CMK (cell line): ENCODE data around the gene KIF13A.
"Not testable (repeated sequence)": the region's sequence is repeated elsewhere in the genome, so short reads cannot be mapped to it uniquely, and the experiment has no call there.

Experiments
- DNase-seq: peaks from one replicate; pipeline ENCODE4 v3.0.0-alpha.2; 2010; ENCODE audit warnings: low read depth

Gene KIF13A

DNA sequence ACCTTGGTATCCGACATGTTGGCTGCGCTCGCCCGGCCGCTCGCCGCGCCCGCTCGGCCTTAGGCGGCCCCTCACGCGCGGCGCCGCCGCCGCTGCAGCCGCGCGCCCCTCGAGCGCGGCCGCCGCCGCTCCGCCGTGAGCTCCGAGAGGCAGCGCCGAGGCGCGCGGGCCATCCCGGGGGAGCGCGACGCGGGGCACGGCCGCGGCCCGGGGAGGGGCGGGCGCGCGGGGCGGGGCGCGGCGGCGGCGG lies at the start of gene KIF13A:
Gene KIF13A (minus strand): TSS at position 189 of the 250 bp plus-strand sequence. CDS start 172 bp downstream, at position 17.
- DNase-seq = no peak

GRCh38 chr6:18036781-18037180 lies 49.3 kb upstream of the KIF13A start:
- DNase-seq = peak; percentile 18

DNA sequence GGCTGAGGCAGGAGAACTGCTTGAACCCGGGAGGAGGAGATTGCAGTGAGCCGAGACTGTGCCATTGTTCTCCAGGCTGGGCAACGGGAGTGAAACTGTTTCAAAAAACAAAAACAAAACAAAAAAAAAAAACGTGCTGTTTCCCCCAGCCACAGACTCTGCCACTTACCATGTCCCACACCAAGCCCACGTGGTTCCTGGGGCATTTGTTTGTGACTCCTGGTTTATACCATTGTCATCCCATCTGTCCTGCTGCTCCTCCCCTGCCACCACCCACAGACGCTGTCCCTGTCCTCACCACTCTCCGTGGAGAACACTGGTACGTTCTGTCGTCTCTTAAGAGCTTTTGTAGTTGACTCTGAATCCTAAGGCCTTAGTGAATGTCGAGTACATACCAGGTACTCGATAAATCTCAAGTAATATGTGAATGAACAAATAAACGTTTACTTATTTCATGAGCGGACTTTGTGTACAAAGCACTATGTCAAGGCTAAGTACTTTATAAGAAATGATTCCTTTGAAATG lies 48.0 kb upstream of the KIF13A start:
- DNase-seq = no peak

- no peak for DNase-seq
These were observed 47.4 kb upstream of the KIF13A start for GRCh38 chr6:18034798-18035202.

- DNase-seq = no peak
These were observed 44.3 kb upstream of the KIF13A start for GRCh38 chr6:18031680-18032256.

DNA sequence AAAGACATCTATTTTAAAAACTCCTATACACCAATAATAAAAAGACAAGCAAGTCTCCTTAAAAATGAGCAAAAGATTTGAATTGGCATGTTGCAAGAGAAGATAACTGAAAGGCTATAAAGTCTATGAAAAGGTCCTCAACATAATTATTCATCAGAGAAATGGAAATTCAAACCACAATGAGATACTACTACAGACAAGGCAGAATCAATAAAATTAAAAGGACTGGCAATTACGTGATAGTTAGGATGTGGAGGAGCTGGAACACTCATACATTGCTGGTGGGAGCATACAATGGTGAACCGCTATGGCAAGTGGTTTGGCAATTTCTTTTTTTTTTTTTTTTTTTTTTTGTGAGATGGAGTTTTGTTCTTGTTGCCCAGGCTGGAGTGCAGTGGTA lies 43.8 kb upstream of the KIF13A start:
- no peak for DNase-seq

GRCh38 chr6:18028332-18028731 lies 40.9 kb upstream of the KIF13A start:
- no peak for DNase-seq

- DNase-seq = no peak
These were observed 38.2 kb upstream of the KIF13A start for GRCh38 chr6:18025596-18025995.

DNA sequence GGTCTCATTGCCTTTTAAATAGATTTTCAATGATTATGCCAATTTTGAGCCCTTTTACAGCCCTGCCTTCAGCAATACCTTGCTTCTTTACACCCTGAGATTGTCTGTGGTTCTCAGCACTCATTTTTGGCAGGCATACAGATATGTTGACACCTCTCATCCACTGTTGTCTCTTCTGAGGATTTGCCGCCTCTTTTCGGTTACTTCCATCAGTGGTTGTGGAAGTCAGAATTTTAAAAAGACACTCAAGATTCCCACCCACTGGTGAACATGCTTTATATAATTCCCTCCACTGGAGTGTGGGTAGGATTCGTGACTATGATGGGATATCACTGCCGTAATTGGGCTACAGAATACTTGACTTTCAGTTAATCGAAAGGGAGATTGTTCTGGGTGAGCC lies 37.4 kb upstream of the KIF13A start:
- no peak for DNase-seq

DNA sequence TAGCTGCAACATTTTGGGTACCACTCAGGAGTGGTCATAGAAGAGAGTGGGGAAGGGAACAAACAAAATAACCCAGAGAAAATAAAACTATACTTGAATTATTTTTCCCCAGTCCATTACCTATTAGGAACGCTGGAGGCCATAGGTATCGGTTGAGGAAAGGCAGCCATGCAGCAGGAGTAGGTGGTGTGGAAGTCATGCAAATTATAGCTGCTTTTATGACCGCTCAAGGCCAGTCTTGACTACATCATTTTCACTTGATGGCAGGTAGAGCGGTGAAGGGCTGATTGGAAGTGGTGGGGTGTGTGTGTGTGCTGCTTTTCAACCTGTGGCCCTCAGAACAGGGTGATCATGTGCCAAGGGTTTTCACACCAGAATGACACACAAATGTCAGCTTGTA lies 36.5 kb upstream of the KIF13A start:
- no peak for DNase-seq

DNA sequence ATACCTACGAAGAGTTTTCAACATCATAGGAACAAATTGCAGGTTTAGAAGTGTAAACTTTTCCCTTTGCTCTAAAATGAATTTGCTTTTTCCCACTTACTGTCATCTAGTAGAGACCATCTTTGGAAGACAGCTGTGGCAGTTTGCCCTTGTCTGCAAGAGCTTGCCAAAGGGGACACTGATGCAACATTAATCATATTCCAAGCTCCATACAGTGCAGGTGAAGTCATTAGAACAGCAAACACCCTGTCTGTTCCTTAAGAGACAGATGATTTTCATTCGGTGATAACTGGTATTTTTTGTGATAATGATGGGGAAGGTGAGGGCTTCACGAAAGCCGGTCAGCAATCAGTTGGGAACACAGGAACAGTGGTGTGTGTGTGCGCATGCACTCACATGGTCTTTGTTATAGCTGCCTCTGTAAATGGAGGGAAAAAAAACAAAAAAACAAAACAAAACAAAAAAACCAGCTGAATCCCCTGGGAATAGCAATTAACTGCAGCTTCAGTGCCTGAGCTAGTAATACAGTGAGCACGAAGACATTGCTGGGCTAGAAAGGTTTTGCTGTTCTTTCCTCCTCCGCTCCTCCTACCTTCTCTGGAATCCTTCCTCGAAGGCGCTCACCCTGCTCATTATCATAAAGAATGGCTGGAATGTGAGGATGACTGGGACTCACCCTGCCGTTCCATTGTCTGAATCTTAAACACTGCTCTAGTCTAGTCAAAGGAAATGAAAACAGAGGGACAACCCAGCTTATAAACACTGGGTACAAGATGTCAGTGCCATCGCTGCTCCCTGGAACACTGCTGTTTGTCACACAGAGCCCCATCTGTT lies 35.2 kb upstream of the KIF13A start:
- no peak for DNase-seq

GRCh38 chr6:18021166-18021850 lies 33.9 kb upstream of the KIF13A start:
- DNase-seq = no peak

GRCh38 chr6:18020545-18020944 lies 33.1 kb upstream of the KIF13A start:
- not testable (repeated sequence) for DNase-seq

DNA sequence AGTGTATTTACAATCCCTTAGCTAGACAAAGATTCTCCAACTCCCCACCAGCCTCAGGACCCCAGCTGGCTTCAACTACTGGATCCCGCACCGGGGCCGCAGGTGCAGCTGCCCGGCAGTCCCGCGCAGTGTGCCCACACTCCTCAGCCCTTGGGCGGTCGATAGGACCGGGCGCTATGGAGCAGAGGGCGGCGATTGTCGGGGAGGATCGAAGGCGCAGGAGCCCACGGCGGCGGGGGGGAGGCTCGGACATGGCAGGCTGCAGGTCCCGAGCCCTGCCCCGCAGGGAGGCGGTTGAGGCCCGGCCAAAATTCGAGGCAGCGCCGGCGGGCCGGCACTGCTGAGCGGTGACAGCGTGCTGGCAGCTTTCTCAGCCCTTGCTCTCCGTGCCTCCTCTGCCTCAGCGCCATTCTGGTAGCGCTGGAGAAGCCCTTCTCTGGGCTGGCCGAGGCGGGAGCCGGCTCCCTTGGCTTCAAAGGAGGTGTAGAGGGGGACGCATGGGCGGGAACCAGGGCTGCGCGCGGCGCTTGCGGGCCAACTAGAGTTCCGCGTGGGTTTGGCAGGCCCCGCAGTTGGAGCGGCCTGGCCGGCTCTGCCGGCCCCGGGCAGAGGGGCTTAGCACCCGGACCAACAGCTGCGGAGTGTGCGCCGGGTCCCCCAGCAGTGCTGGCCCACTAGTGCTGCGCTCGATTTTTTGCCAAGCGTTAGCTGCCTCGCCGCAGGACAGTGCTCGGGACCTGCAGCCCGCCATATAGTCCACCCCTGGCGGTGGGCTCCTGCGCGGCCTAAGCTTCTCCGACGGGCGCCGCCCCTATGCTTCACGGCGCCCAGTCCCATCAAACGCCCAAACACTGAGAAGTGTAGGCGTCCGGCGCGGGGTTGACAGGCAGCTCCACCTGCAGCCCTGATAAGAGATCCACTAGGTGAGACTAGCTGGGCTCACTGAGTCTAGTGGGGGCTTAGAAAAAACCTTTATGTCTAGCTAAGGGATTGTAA lies 32.4 kb upstream of the KIF13A start:
- no peak for DNase-seq

GRCh38 chr6:18019133-18019532 lies 31.7 kb upstream of the KIF13A start:
- DNase-seq = not testable (repeated sequence)

DNA sequence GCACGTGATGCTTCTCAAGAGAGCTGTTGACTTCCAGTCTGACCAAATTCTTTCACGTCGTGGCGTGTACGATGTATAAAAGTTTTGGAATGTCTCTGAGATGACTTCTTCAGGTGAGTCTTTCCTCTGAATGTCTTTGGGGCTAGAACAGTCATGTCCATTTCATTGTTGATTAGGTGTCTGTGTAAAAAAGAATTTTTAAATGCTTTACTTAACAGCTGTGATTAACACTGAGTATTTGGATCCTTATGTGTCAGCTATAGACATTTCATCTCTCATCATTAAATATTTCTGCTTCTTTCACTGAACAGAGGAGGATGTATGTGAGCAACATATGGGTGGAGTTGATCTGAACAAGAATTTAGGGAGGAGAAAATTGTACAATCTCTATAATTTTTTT lies 29.3 kb upstream of the KIF13A start:
- no peak for DNase-seq

- no peak for DNase-seq
These were observed 28.7 kb upstream of the KIF13A start for GRCh38 chr6:18016133-18016532.

- no peak for DNase-seq
These were observed 23.9 kb upstream of the KIF13A start for GRCh38 chr6:18011287-18011686.

DNA sequence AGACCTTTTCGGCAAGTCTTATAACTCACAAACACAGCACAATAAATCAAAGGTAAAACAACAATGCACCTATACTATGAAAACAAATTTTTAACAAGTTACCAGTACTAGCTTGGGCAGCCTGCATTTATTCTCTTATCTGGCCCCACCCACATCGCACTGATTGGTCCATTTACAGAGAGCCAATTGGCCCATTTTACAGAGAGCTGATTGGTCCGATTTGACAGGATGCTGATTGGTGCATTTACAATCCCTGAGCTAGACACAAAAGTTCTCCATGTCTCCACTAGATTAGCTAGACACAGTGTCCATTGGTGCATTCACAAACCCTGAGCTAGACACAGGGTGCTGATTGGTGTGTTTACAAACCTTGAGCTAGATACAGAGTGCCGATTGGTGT lies 23.1 kb upstream of the KIF13A start:
- not testable (repeated sequence) for DNase-seq

DNA sequence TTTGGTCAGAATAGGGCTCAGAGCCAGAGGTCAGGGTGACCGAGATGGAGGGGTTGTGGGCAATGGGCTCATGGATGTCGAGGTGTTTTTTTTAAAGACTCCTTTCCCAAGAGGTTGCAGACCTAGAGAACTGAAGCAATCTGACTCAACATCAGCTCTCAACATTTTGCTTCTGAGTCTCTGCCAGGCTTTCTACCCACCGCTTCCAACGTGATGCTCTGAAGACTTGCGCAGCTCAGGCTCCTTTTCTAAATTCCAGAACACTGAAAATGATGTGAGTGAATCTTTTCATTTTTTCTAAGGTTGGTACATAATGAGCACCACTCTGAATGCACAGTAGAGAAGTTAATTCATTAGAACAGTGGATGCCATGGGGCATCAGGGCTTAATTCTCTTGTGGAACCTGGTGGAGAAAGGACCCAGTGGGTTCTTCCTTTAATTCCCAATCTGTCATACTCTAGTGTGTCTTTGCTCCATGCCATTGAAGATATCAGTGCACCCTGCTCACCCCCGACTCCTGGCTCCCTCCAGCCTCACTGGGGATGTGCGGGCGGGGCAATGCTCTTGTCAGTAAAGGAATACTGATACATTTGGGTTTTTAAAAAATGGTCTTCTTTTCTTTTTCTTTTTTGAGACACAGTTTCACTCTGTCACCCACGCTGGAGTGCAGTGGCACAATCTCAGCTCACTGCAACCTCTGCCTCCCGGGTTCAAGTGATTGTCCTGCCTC lies 17.0 kb upstream of the KIF13A start:
- DNase-seq = no peak

DNA sequence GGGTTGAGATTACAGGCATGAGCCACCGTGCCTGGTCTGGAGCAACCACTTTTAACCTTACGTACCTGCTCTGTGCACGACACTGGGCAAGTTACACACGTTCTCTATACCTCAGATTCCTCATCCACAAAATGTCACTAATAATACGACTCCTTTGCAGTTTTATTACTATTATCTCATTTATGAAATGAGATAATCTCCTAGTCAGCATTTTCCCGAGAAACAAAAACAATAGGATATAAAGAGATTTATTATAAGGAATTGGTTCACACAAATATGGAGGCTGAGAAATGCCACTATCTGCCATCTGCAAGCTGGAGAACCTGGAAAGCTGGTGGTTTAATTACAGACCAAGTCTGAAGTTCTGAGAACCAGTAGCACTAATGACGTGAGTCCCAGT lies 12.0 kb upstream of the KIF13A start:
- no peak for DNase-seq
